Stimulated activated CD8-positive, alpha-beta memory T cell treated with anti-CD3 and anti-CD28 coated beads, Interleukin-7, amount 100 ng/mL, for 24 hours (primary cell): ENCODE measurements around the gene ZNF778.
"Not testable (repeated sequence)": the region's sequence is repeated elsewhere in the genome, so short reads cannot be mapped to it uniquely, and the experiment has no call there.

Experiments used
- DNase-seq: peaks from one replicate; pipeline ENCODE4 v3.0.0-alpha.2; 2020; ENCODE audit warnings: low read depth

ZNF778 gene

GRCh38 chr16:89257757-89258465, 40.4 kb downstream of the ZNF778 start:
- DNase-seq, result no peak

- DNase-seq, result not testable (repeated sequence)
These were observed 42.4 kb downstream of the ZNF778 start for GRCh38 chr16:89259901-89260300.

DNA sequence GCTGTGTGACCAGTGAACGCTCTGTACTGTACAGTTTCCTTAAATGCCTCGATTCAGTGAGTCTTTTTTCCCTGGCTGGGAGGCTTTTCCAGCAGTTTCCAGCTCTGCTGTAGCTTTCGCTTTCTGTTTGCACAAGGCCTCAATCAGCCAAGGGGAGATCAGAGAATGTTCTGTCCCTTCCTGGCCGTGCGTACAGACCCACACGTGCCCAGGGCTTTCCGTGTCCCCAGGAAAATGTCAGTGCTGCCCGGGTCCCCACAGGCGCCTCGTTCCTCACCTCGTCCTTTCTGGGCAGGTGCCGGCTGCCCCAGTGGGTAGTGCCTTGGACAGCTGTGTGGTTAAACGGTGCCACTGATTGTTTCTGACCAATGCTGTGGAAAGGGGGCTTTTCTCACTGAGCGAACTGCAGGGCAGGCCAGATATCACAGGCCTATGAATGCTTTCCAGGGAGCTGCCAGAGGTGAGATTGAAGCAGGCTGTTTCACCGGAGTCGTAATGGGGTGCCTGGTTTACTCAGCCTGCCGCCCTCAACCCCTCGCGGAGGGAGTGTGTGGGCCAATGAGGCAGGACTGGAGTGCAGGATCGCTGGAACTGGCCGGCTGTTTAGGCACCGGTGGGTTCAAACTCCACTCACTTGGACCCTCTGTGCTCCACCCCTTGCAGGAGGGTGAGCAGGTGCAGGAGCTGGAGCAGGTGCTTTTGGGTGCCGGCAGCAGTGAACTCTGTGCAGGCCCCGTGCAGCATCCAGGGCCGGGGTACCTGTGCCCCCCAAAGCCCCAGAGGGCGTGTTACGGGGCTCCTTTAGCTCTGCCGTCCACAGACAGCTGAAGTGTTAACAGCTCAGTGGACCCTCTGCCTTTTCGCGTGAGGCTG, 44.4 kb downstream of the ZNF778 start:
- no peak for DNase-seq

DNA sequence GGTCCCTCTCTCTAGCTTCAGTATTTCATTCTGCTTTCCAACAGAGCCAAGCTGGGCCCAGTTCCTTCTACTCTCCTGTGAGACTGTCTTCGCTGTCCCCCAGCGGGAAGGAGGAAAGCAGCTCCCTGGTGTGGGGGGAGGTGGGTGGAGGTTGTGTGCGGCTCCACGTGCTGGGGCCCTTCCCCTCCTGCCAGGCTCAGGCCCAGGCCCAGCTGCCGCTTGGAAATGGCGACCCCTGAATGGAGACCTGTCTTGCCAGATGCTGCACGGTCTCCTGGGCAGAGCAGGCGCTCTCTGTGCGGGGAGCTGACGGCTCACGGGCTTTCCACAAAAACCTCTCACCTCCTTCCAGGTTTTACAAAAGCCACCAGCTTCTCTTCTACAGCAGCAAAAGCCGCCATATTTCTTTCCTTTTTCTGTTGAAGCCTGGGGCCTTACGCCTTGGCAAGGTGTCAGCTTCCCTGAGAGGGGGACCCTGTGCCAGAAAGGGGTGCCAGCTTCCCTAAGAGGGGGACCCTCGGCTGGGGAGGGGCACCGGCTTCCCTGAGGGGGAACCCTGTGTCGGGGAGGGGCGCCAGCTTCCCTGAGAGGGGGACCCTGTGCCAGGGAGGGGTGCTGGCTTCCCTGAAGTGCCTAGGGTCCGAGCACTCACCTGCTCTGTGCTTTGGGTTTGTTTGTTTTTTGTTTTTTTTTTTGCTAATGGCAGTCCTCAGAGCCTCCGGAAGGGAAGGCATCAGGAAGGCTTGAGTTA, 47.5 kb downstream of the ZNF778 start:
- DNase-seq, result no peak

GRCh38 chr16:89265647-89266046, 48.1 kb downstream of the ZNF778 start:
- no peak for DNase-seq

DNA sequence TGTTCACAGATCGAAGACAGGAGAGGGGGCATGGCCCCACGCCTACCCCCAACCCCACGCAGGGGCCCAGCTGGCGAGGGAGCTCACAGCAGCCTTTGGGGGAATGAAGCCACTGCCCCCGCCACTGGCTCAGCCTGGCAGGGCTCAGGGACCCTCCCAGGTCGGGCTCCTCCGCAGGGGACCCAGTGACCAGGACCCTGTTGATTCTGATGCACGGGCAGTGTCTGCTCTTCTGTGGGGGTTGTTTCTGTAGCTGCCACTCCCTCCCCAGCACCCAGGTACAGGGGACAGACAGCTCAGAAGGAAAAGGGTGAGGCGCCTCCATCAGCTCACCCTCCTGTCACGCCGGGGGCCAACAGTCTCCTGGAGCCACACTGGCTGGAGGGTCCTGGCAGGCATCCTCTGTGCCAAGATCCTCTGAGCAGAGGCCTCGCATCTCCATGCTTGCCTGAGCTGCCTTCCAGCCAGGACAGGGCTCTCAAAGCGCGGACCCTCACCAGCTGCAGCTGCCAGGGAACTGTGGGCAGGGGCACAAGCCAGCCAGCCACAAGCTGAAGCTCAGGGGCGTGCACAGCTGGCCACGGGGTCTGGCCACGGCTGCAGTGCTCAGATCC, 49.1 kb downstream of the ZNF778 start:
- DNase-seq, result no peak

DNA sequence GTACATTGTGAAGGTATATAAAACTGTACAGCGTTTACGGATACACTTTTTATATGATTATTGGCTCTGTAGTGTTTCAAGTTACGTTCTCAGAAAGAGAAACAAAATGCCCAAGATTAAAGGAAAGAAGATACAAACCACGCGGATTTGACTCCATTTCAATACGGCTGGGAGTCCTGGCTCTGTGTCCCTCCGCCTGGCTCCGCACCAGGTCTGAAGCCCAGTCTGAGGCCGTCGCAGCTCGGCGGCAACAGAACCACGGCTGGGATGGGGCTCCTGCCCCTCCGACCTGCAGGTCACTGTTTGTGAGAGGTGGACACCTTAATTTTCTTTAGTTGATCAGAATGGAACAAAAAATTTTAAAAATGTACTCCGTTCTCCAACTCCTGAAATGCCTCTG, 50.2 kb downstream of the ZNF778 start:
- not testable (repeated sequence) for DNase-seq

DNA sequence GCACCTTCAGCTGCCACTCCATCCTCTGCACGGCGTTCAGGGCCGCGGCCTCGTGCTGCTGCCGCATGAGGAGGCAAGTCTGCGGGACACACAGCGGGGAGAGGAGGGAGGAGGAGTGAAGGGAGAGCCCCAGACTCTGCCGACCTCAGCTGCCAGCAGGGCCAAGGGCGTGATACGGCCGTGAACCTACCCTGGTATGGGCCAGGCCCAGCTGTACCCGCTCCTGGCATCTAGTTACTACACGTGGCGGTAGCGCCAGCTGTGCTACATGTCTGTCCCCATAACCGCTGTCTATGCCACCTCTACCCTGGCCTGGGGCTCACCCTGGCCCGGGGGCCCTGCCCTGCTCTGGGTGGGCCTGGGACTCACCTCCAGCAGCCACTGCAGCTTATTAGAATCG, 51.1 kb downstream of the ZNF778 start:
- no peak for DNase-seq

GRCh38 chr16:89268987-89269735, 51.7 kb downstream of the ZNF778 start:
- no peak for DNase-seq

DNA sequence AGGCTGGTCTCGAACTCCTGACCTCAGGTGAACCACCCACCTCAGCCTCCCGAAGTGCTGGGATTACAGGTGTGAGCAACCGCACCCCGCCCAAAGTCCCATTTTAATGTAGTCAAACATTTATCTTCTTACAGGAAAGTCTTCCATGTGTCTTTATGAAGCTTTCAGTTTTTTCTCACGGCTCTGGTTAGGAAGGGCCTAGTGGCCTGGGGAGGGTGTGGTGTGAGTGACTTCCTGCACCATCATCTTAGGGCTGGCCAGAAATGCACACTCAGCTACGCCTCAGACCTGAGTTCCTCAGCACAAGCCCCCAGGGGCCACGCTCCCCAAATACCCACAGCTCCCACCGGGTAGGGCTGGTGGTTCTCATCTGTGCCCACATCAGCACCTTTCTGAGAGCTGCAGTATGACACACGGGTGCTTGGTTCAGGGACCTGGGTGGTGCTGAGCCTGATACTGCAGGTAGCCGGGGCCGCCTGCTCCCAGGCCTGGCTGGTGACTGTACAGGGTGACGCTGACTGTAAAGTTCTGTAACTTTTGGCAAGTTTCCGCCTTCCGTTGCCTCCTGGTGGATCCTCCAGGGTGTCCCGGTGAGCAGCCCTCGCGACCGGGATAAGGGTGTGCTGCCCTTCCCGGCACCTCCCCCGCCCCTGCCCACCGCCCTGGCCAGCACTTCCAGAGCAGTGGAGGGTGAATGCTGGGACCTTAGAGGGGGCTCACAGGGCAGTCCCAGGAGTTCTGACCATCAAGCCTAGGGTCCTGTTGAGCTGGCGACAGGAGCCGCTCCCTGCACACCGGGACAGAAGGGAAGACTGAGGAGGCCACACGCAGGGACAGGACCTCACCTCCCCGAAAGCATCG, 52.5 kb downstream of the ZNF778 start:
- no peak for DNase-seq

DNA sequence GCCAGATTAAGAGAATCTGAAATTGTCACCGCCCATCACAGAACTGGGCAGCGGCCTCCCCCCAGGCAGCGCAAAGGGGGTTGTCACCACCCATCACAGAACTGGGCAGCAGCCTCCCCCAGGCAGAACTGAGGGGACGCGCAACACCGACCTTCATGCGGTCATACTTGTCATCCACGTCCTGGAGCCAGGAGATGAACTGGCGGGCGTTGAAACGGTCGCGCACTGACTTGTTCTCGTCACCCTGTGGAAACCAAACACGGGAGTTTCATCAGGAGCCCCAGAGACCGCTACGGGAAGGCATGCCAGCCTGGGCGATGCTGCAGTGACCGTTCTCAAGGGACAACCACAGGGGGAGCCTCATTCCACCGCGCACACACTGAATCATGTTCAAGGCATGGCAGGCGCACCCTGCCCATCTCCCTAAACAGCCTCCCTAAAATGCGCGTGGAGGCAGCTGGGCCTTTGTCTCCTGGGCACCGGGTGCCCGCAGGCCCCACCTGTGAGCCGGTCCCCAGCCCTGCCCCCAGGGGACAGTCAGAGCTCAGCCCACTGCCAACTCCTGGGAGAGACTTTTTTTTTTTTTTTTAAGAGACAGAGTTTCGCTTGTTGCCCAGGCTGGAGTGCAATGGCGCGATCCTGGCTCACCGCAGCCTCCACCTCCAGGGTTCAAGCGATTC, 53.3 kb downstream of the ZNF778 start:
- DNase-seq, result no peak

GRCh38 chr16:89272631-89273030, 55.1 kb downstream of the ZNF778 start:
- DNase-seq, result no peak

DNA sequence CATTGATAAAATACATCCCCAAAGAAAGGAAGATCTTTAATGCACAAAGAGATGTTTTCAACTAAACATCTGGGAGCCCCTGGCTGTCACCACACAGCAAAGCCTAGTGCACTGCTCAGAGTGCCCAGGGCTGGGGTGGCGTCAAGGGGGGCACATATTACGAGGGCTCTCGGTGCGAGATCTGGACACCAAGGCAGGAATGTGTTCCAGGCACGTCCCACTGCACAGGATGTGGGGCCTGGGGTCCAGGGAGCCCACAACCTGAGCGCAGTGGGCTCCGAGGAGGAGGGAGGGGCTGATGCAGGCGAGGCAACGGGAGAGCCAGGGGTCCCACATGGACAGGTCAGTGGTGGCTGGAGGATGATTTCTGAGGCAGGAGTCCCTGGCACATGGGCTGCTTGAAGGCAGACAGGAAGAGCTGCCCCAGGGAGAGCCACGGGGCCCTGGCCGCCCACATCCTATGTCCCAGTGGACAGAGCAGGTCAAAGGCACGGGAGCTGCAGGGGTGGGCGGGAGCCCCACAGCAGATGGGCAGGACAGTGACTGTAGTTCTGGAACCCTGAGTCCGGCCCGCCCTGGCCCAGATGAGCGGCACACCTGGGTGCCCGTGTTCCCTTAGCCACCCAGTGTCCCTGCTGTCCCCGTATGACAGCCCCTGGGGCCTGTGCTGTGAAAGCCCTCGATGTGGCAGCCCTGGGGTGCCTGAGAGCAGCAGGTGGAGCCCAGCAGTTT, 56.4 kb downstream of the ZNF778 start:
- DNase-seq, result no peak

GRCh38 chr16:89274561-89275283, 57.2 kb downstream of the ZNF778 start:
- no peak for DNase-seq

- no peak for DNase-seq
These were observed 57.7 kb downstream of the ZNF778 start for GRCh38 chr16:89275284-89275584.

DNA sequence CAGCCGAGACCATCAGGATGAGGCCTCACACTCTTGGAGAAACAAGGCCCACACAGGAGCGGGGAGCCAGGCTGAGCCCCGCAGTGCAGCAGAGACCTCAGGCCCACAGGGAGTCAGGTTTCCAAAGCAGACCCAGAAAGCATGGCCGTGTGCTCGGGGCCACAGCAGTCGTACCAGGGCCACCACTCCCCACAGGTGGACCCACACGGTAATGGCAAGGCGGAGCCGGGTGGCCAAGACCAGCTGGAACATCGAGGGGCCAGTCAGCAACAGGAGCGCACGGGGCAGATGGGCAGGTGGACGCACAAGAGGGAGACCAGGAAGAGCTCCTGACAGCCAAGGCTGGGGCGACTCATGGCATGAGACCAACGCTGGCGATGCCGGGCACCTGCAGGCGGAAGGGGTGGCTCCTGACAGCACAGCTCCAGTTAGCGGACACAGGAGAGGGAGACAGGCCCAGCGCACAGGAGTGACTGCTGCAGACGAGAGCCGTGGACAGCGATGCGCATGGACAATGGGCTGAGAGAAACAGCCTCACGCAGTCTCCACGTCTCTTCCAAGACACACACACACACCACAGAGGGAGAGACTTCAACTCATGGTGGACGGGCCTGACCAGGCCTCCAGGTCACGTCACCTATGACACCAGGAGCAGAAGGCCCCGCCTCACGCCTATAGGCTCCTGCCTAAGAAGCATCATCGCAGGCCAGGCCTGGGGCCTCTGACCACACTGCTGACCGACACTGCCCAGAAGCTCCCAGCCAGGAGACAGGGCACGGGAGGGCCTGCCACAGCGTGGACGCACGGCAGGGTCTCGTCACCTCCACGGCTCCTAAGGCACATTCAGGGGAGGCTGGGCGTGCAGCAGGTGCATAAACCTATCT, 58.6 kb downstream of the ZNF778 start:
- no peak for DNase-seq

- DNase-seq, result no peak
These were observed 59.5 kb downstream of the ZNF778 start for GRCh38 chr16:89277049-89277448.
